HepG2 (cell line): ENCODE results near the gene SORBS2.

Source experiments
- ATF1 ChIP-seq: IDR thresholded peaks from 2 replicates; pipeline ENCODE4 v1.6.1; 2016; ENCODE audit warnings: mild to moderate bottlenecking, control low read depth
- CEBPB ChIP-seq: IDR thresholded peaks from 2 replicates; pipeline ENCODE4 v1.6.1; 2011; ENCODE audit warnings: low read depth, low read length, improper control_type of control experiment, borderline replicate concordance
- DMAP1 ChIP-seq: IDR thresholded peaks from 2 replicates; pipeline ENCODE4 v1.6.1; 2016
- EP300 ChIP-seq, 3 experiments: sonication (generic) in 1 of 3; formaldehyde crosslinking in 1 of 3; IDR thresholded peaks; 2 replicates each; pipeline versions ENCODE4 v1.5.1 to v1.6.1; 2011 to 2020; ENCODE audit warnings: low read depth in 2 of 3, low read length in 2 of 3, borderline replicate concordance in 1 of 3, improper control_type of control experiment in 1 of 3, mild to moderate bottlenecking in 1 of 3, missing genetic modification reagents in 1 of 3, moderate library complexity in 1 of 3
- FOXA1 ChIP-seq, 2 experiments: fragments of 450-650 bp in 1 of 2; sonication (generic) in 1 of 2; formaldehyde crosslinking in 1 of 2; IDR thresholded peaks; 2 replicates each; pipeline versions ENCODE4 v1.4.0 to v1.6.1; 2016 to 2020; ENCODE audit warnings: missing genetic modification reagents in 1 of 2
- HMG20A ChIP-seq: IDR thresholded peaks from 2 replicates; pipeline ENCODE4 v1.6.1; 2016; ENCODE audit warnings: borderline replicate concordance
- NFE2L1 ChIP-seq: sonication (generic); formaldehyde crosslinking; IDR thresholded peaks from 2 replicates; pipeline ENCODE4 v1.4.0; 2020; ENCODE audit warnings: missing genetic modification reagents, mild to moderate bottlenecking, borderline replicate concordance
- POLR2A ChIP-seq, 2 experiments: IDR thresholded peaks; 2 replicates each; pipeline ENCODE4 v1.6.1; 2011; ENCODE audit warnings: low read depth in 2 of 2, low read length in 2 of 2, mild to moderate bottlenecking in 1 of 2, moderate library complexity in 1 of 2; ENCODE audit not compliant: insufficient read depth in 1 of 2
- POLR2AphosphoS2 ChIP-seq: IDR thresholded peaks from 2 replicates; pipeline ENCODE4 v1.6.1; 2011; ENCODE audit warnings: low read depth, low read length, improper control_type of control experiment
- ZNF30 ChIP-seq: sonication (generic); formaldehyde crosslinking; IDR thresholded peaks from 2 replicates; pipeline ENCODE4 v1.5.0; 2020; ENCODE audit warnings: mild to moderate bottlenecking, missing genetic modification reagents

DNA sequence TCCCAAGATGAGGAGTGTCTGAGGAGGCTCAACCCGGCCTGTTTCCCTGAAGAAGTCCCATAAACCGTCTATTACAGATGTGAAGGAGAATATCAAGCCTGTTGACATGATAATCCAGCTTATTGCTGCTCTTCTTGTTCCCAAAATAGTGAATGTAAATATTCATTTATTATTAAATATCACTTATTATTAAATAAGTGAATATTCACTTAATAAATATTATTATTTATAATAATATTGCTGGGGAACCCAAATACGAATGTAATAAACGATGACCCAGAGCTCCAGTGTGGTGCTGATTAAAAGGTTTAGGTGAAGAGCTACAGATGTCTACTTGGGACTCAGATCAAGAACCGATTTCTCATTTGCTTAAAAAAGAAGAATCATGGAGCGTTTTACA lies 23.8 kb upstream of the SORBS2 start:
- TF ChIP-seq CEBPB (no peak), HMG20A (CRISPR knock-in tag) (no peak), DMAP1 (CRISPR knock-in tag) (no peak), ATF1 (CRISPR knock-in tag) (no peak), POLR2AphosphoS2 (no peak), NFE2L1 (CRISPR knock-in tag) (no peak), EP300 (IDR thresholded peaks at IDR 0.05; ENCODE audit: low read depth in 2 of 2, low read length in 2 of 2) (no peak), EP300 (CRISPR knock-in tag; IDR thresholded peaks at IDR 0.05; ENCODE audit: borderline replicate concordance) (no peak), ZNF30 (CRISPR knock-in tag) (no peak), FOXA1 (IDR thresholded peaks at IDR 0.05) (no peak), FOXA1 (CRISPR knock-in tag; IDR thresholded peaks at IDR 0.05) (no peak), POLR2A (IDR thresholded peaks at IDR 0.05; ENCODE audit: insufficient read depth in 1 of 2, low read depth in 2 of 2, low read length in 2 of 2) (no peak)
